Peyer's patch (tissue), 4 donors: ENCODE data around the gene PDIA3. TPM values are rescaled to one million over a fixed set of nuclear protein-coding genes. Genes with fewer than 3 reads are reported as not detected.
"Not testable (repeated sequence)": the region's sequence is repeated elsewhere in the genome, so short reads cannot be mapped to it uniquely, and the experiment has no call there.

Experiments
- DNase-seq, 3 donors: peaks; one replicate each; pipeline ENCODE4 v3.0.0-alpha.2; 2017 to 2019
- H3K27ac ChIP-seq, 4 donors: fragments of 200-600 bp; sonication (generic); one replicate each; pipeline ENCODE4 v1.5.1; 2016 to 2019
- H3K27me3 ChIP-seq, 2 donors: fragments of 200-600 bp; sonication (generic); one replicate each; pipeline ENCODE4 v1.5.1; 2019
- H3K36me3 ChIP-seq, 3 donors: fragments of 200-600 bp; sonication (generic); one replicate each; pipeline ENCODE4 v1.5.1; 2016 to 2019
- H3K4me1 ChIP-seq, 4 donors: fragments of 200-600 bp; sonication (generic); one replicate each; pipeline ENCODE4 v1.5.1; 2016 to 2019
- H3K4me3 ChIP-seq, 4 donors: fragments of 200-600 bp; sonication (generic); 1 replicate in 3 of 4; 2 replicates in 1 of 4; pipeline ENCODE4 v1.5.1; 2016 to 2019; ENCODE audit warnings: mild to moderate bottlenecking in 1 of 4
- H3K9me3 ChIP-seq, 4 donors: fragments of 200-600 bp; sonication (generic); one replicate each; pipeline ENCODE4 v1.5.1; 2016 to 2019; ENCODE audit warnings: mild to moderate bottlenecking in 1 of 4
- POLR2A ChIP-seq, 2 donors: fragments of 450-650 bp; IDR thresholded peaks; one replicate each; pipeline ENCODE4 v1.5.1; 2017; ENCODE audit warnings: antibody characterized with exemption in 2 of 2, mild to moderate bottlenecking in 2 of 2, moderate library complexity in 2 of 2
- total RNA-seq, 4 donors: library from RNA; depleted of rRNA; stranded (reverse); fragments of >200 nt; gene quantifications; one replicate each; pipeline ENCODE4 v1.1.0, GENCODE V29; 2016
- TF ChIP-seq, protein P1 (sequence below), 6 experiments: fragments of 450-650 bp in 4 of 6; fragments of 200-600 bp in 2 of 6; sonication (generic) in 1 of 6; IDR thresholded peaks; one replicate each; pipeline ENCODE4 v1.5.1; 2017 to 2019; ENCODE audit warnings: antibody characterized with exemption in 6 of 6, mild to moderate bottlenecking in 3 of 6, moderate library complexity in 1 of 6

The PDIA3 gene
- total RNA-seq, result 100 to 1,000 TPM in 2 of 4 donors, 10 to 100 TPM in 2; 28.9 to 136 (median 106) TPM

GRCh38 chr15:43746245-43746902, at the start of gene PDIA3:
PDIA3 (plus strand) TSS chr15:43746438; CDS start chr15:43746540, 102 bp downstream.
- Histone ChIP-seq H3K4me1 (peaks cover 0 to 36% (median 19%) of the 10 kb centered on the region in 4 donors), H3K4me3 (peak within 1 kb of the TSS; percentile 61 to 70 (median 66)), H3K27ac (peak within 1 kb of the TSS; percentile 91 to 97 (median 96))
- not testable (repeated sequence) for H3K9me3 ChIP-seq, H3K36me3 ChIP-seq, H3K27me3 ChIP-seq
- peak; percentile 94 to 98 for TF ChIP-seq POLR2A (IDR thresholded peaks at IDR 0.05)
- TF ChIP-seq, protein P1, sequence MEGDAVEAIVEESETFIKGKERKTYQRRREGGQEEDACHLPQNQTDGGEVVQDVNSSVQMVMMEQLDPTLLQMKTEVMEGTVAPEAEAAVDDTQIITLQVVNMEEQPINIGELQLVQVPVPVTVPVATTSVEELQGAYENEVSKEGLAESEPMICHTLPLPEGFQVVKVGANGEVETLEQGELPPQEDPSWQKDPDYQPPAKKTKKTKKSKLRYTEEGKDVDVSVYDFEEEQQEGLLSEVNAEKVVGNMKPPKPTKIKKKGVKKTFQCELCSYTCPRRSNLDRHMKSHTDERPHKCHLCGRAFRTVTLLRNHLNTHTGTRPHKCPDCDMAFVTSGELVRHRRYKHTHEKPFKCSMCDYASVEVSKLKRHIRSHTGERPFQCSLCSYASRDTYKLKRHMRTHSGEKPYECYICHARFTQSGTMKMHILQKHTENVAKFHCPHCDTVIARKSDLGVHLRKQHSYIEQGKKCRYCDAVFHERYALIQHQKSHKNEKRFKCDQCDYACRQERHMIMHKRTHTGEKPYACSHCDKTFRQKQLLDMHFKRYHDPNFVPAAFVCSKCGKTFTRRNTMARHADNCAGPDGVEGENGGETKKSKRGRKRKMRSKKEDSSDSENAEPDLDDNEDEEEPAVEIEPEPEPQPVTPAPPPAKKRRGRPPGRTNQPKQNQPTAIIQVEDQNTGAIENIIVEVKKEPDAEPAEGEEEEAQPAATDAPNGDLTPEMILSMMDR (IDR thresholded peaks at IDR 0.05), result peak in 4 of 6 experiments; percentile 29 to 54 (median 52)
- peak; percentile 91 to 97 (median 96) for DNase-seq

DNA sequence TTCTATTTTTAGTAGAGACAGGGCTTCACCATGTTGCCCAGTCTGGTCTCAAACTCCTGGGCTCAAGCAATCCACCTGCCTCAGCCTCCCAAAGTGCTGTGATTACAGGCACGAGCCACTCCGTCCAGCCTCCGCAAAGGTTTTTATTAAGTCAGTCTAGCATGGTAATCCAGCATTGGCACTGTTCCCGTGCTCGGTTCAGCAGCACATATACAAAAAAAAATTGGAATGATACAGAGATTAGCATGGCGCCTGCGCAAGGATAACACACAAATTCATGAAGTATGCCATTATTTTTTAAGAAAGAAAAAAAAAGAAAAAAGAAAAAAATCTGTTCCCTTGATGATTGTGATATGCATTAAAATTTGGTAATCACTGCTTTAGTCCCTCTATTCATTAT, 44.1 kb upstream of the PDIA3 start:
- TF ChIP-seq POLR2A (IDR thresholded peaks at IDR 0.05), result no peak
- TF ChIP-seq, protein P1 (IDR thresholded peaks at IDR 0.05), result no peak
- Histone ChIP-seq H3K4me1 (no peaks in the 10 kb centered on the region), H3K9me3 (no peaks in the 10 kb centered on the region), H3K27me3 (no peaks in the 10 kb centered on the region), H3K4me3 (no peak overlapping the region), H3K36me3 (peaks cover 0 to 4% (median 0%) of the 10 kb centered on the region in 3 donors), H3K27ac (no peak overlapping the region)
- DNase-seq, result no peak

DNA sequence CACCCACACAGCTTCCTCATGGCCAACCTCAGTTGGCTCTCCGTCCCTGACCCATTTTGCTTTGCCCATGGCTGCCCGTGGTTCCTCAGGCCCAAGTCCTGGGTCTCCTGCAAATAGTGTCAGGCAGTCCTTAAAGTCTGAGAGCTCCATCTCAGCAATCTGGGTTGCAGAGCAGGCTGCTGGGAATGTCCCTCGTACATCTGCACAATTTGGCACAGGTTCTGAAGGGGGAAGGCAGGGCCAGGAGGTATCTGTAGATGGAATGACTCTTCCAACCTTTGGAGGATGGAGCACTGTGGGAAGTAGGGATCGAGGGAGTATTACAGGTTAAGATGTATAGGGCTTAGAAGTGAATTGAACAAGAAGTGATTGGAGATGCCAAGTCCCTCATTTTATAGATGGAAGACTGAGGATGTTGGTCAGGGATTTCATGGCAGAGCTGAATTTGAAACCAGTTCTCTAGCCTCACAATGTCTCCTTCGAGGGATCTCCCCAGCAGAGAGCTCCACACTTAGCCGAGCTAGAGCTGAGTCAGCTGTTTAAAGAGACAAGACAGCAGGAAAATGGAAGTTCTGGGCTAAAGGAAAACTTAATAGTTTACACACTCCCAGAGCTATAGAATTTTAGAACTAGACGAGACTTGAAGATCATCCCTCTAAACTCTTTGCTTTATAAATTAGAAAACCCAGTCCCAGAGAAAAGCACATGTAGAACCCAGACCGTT, 43.4 kb upstream of the PDIA3 start:
- Histone ChIP-seq H3K27ac (no peak overlapping the region), H3K36me3 (no peaks in the 10 kb centered on the region), H3K27me3 (no peaks in the 10 kb centered on the region), H3K9me3 (no peaks in the 10 kb centered on the region), H3K4me1 (no peaks in the 10 kb centered on the region), H3K4me3 (no peak overlapping the region)
- no peak for DNase-seq
- TF ChIP-seq, protein P1 (IDR thresholded peaks at IDR 0.05), result no peak
- TF ChIP-seq POLR2A (IDR thresholded peaks at IDR 0.05), result no peak

DNA sequence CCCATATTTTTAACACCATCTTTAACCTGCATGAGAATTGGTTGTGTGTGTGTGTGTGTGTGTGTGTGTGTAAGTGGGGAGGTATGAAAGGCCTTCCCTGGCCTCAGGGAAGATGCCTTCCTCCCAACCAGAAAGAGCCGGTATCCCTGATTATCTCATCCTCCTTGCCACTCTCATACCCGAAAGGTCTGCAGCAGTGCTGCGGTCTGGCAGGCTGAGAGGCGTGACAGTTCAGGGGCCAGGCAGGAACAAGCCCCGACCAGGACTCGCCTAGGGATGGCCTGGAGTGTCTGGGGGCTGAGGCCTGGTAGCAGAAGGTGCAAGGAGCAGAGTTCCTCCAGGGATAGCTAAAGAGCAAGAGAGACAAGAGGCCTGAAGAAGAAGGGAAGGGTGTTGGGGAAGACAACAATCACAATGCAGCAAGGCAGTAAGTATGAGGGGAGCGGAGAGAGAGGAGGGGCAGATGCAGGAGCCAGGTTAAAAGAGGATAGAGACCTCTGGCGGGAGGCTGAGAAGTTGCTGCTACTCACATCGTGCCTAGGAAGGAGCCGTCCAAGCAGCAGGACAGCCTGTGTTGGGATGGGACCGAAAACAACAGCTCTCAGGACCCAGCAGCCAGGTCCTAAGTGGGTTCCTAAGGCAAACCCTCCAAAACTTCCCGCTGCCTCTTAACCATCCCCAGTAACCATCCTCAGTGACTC, 35.7 kb upstream of the PDIA3 start:
- not testable (repeated sequence) for H3K27me3 ChIP-seq

DNA sequence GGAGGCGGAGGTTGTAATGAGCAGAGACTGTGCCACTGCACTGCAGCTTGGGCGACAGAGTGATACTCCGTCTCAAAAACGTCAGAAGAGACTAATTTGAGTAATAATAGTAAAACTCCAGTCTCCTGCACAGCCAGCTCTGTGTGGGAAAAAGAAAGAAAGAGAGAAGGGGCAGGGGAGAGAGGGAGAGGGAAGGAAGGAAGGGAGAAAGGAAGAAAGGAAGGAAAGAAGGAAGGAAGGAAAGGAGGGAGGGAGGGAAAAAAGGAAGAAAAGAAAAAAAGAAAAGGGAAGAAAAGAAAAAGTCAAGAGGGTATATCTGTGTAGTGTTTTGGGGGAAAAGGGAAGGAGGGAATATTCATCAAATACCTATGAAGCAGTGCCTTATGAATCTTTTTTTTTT, 23.1 kb upstream of the PDIA3 start:
- no peak for DNase-seq
- Histone ChIP-seq H3K27ac (no peak overlapping the region), H3K36me3 (no peaks in the 10 kb centered on the region), H3K4me1 (no peaks in the 10 kb centered on the region), H3K9me3 (no peaks in the 10 kb centered on the region), H3K27me3 (no peaks in the 10 kb centered on the region), H3K4me3 (no peak overlapping the region)
- TF ChIP-seq POLR2A (IDR thresholded peaks at IDR 0.05), result no peak
- TF ChIP-seq, protein P1 (IDR thresholded peaks at IDR 0.05), result no peak

More for the DNA sequence above, 35.7 kb upstream of the PDIA3 start:
- H3K9me3 ChIP-seq, DNase-seq, H3K4me1 ChIP-seq, H3K4me3 ChIP-seq, H3K36me3 ChIP-seq, H3K27ac ChIP-seq: not testable (repeated sequence)

GRCh38 chr15:43726306-43726705, 19.9 kb upstream of the PDIA3 start:
- not testable (repeated sequence) for H3K36me3 ChIP-seq, H3K27me3 ChIP-seq, H3K4me1 ChIP-seq, H3K9me3 ChIP-seq, H3K27ac ChIP-seq, DNase-seq, H3K4me3 ChIP-seq

- not testable (repeated sequence) for H3K4me1 ChIP-seq, H3K36me3 ChIP-seq, H3K4me3 ChIP-seq, H3K9me3 ChIP-seq, H3K27me3 ChIP-seq, H3K27ac ChIP-seq, DNase-seq
These were observed 18.0 kb upstream of the PDIA3 start for GRCh38 chr15:43728053-43728725.
